ENCODE results near the gene ATG101.

ATG101 gene

GRCh38 chr12:52062167-52063081 is 7.4 kb upstream of the ATG101 start:
- no peak for TF ChIP-seq POLR2AphosphoS5 (IDR thresholded peaks at IDR 0.05; ENCODE audit: low read depth, low read length)
- TF ChIP-seq FOXP2 (optimal IDR thresholded peaks at IDR 0.05; ENCODE audit: borderline replicate concordance, extremely low read depth, extremely low read length, insufficient read depth) = no peak
- no peak for TF ChIP-seq SIN3A (IDR thresholded peaks at IDR 0.05; ENCODE audit: borderline replicate concordance, insufficient read depth, low read length)
- no peak for TF ChIP-seq REST (IDR thresholded peaks at IDR 0.05; ENCODE audit: insufficient read depth in 1 of 2, low read depth in 2 of 2, low read length in 2 of 2)
- TF ChIP-seq TAF1 (IDR thresholded peaks at IDR 0.05; ENCODE audit: borderline replicate concordance, insufficient read depth, low read length) = no peak

- TF ChIP-seq POLR2AphosphoS5 (IDR thresholded peaks at IDR 0.05; ENCODE audit: low read depth, low read length) (no peak), FOXP2 (optimal IDR thresholded peaks at IDR 0.05; ENCODE audit: borderline replicate concordance, extremely low read depth, extremely low read length, insufficient read depth) (no peak), SIN3A (IDR thresholded peaks at IDR 0.05; ENCODE audit: borderline replicate concordance, insufficient read depth, low read length) (no peak), REST (IDR thresholded peaks at IDR 0.05; ENCODE audit: insufficient read depth in 1 of 2, low read depth in 2 of 2, low read length in 2 of 2) (no peak), TAF1 (IDR thresholded peaks at IDR 0.05; ENCODE audit: borderline replicate concordance, insufficient read depth, low read length) (no peak)
These were observed 6.5 kb upstream of the ATG101 start for GRCh38 chr12:52063082-52063924.

GRCh38 chr12:52063981-52064649 is 5.7 kb upstream of the ATG101 start:
- no peak for TF ChIP-seq POLR2AphosphoS5 (IDR thresholded peaks at IDR 0.05; ENCODE audit: low read depth, low read length)
- TF ChIP-seq SIN3A (IDR thresholded peaks at IDR 0.05; ENCODE audit: borderline replicate concordance, insufficient read depth, low read length) = no peak
- TF ChIP-seq TAF1 (IDR thresholded peaks at IDR 0.05; ENCODE audit: borderline replicate concordance, insufficient read depth, low read length) = no peak
- no peak for TF ChIP-seq REST (IDR thresholded peaks at IDR 0.05; ENCODE audit: insufficient read depth in 1 of 2, low read depth in 2 of 2, low read length in 2 of 2)
- no peak for TF ChIP-seq FOXP2 (optimal IDR thresholded peaks at IDR 0.05; ENCODE audit: borderline replicate concordance, extremely low read depth, extremely low read length, insufficient read depth)

DNA sequence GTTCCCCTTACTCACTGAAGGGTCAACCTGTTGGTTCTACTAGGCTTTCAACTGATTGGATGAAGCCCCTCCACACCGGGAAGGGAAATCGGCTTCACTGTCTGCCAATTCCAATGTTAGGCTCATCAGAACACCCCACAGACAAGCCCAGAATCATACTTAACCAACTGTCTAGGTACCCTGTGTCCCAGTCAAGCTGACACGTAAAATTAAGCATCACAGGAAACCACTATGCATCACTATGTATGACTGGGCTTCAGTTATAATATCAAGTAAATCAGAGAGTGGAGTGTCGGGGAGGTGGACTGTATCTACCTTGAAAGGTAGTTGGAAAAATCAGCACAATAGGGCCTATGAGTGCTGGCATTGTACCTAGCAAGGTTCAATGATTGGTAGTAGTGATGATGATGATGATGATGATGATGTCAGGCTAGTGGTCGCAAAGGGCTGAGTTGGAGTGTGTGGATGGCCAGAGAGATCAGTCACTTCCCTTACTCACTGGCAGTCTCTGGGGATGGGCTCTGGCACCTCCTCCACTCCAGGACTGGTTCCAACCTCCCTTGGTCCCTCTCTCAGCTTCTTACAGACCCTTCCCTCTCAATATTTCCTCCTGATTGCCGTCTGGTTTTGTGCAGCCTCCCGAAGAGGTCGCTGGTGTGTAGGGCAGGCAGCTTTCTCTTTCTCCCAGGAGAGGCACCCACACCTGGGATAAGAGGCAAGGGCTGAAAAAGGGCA is 3.3 kb upstream of the ATG101 start:
- no peak for TF ChIP-seq TAF1 (IDR thresholded peaks at IDR 0.05; ENCODE audit: borderline replicate concordance, insufficient read depth, low read length)
- no peak for TF ChIP-seq REST (IDR thresholded peaks at IDR 0.05; ENCODE audit: insufficient read depth in 1 of 2, low read depth in 2 of 2, low read length in 2 of 2)
- TF ChIP-seq POLR2AphosphoS5 (IDR thresholded peaks at IDR 0.05; ENCODE audit: low read depth, low read length) = no peak
- no peak for TF ChIP-seq FOXP2 (optimal IDR thresholded peaks at IDR 0.05; ENCODE audit: borderline replicate concordance, extremely low read depth, extremely low read length, insufficient read depth)
- TF ChIP-seq SIN3A (IDR thresholded peaks at IDR 0.05; ENCODE audit: borderline replicate concordance, insufficient read depth, low read length) = no peak
